Measurements from ENCODE around the gene MSS51. TPM values are rescaled to one million over a fixed set of nuclear protein-coding genes. Genes with fewer than 3 reads are reported as not detected.

MSS51 gene
- total RNA-seq, 2 experiments from 2014 or later, result 2.9 to 4.1 TPM

Other genes starting within 250 kb of the MSS51 start
- 10 to 100 TPM; 63.5 to 65.1 TPM for gene DNAJC9, start 186.3 kb downstream of the MSS51 start, total RNA-seq
- 100 to 1,000 TPM in 1 of 2 experiments, 10 to 100 TPM in 1; 79.2 to 110 TPM for gene MRPS16, start 180.9 kb downstream of the MSS51 start, total RNA-seq
- under 1 TPM; 0.38 to 0.80 TPM for gene CFAP70, start 74.7 kb downstream of the MSS51 start, total RNA-seq
- gene ANXA7, start 19.5 kb downstream of the MSS51 start, total RNA-seq, result 100 to 1,000 TPM in 1 of 2 experiments, 10 to 100 TPM in 1; 80.4 to 113 TPM
- 10 to 100 TPM; 48.7 to 49.1 TPM for gene PPP3CB, start 62.5 kb upstream of the MSS51 start, total RNA-seq
- 1 to 10 TPM; 3.5 to 6.7 TPM for gene USP54, start 157.8 kb upstream of the MSS51 start, total RNA-seq
- not detected for gene MYOZ1, start 207.9 kb upstream of the MSS51 start, total RNA-seq
- under 1 TPM in 1 of 2 experiments, not detected in 1; 0.06 TPM for gene SYNPO2L, start 222.5 kb upstream of the MSS51 start, total RNA-seq

All from activated CD8-positive, alpha-beta memory T cell treated with anti-CD3 and anti-CD28 coated beads, Interleukin-2, amount 10 ng/mL, durations not matched to agents 7 days and 5 days (primary cell).